ENCODE results near the gene NUMA1. TPM values are rescaled to one million over a fixed set of nuclear protein-coding genes. Genes with fewer than 3 reads are reported as not detected.

The NUMA1 gene
- total and polyA plus RNA-seq, 2 of the 13 experiments (the other 11 are each of a cell fraction or from before 2014, with no cell fraction given): 57.3 to 60.2 TPM

GRCh38 chr11:72102946-72103753 is 22.8 kb upstream of the NUMA1 start, which contains the start of gene LAMTOR1 (continued):
- TF ChIP-seq REL (CRISPR knock-in tag; conservative IDR thresholded peaks at IDR 0.05) (no peak), TGIF2 (CRISPR knock-in tag; IDR thresholded peaks at IDR 0.05) (peak; percentile 65), ZNF614 (CRISPR knock-in tag; IDR thresholded peaks at IDR 0.05; ENCODE audit: borderline replicate concordance) (peak; percentile 16; the same call in 1 of the 2 replicates), BCL6 (CRISPR knock-in tag; IDR thresholded peaks at IDR 0.05) (no peak), SKI (IDR thresholded peaks at IDR 0.05; ENCODE audit: partially characterized antibody) (no peak), GTF2F1 (IDR thresholded peaks at IDR 0.05; ENCODE audit: low read length) (0 out of 2 replicates have a peak, but pooled peaks have one; percentile 28), SNRNP70 (IDR thresholded peaks at IDR 0.05; ENCODE audit: low read depth, low read length) (no peak), ZNF549 (CRISPR knock-in tag; IDR thresholded peaks at IDR 0.05) (no peak), NFKBIZ (CRISPR knock-in tag; IDR thresholded peaks at IDR 0.05) (no peak; the same call in 1 of the 2 replicates), ZSCAN12 (CRISPR knock-in tag; IDR thresholded peaks at IDR 0.05) (no peak; the same call in 1 of the 2 replicates), GLI4 (CRISPR knock-in tag; IDR thresholded peaks at IDR 0.05; ENCODE audit: borderline replicate concordance) (no peak), HDAC2 (CRISPR knock-in tag; IDR thresholded peaks at IDR 0.05) (no peak; the same call in 1 of the 2 replicates)
- TF ChIP-seq, protein P1, sequence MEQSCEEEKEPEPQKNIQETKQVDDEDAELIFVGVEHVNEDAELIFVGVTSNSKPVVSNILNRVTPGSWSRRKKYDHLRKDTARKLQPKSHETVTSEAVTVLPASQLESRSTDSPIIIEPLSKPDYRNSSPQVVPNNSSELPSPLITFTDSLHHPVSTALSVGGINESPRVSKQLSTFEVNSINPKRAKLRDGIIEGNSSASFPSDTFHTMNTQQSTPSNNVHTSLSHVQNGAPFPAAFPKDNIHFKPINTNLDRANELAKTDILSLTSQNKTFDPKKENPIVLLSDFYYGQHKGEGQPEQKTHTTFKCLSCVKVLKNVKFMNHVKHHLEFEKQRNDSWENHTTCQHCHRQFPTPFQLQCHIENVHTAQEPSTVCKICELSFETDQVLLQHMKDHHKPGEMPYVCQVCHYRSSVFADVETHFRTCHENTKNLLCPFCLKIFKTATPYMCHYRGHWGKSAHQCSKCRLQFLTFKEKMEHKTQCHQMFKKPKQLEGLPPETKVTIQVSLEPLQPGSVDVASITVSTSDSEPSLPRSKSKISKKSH (CRISPR knock-in tag; IDR thresholded peaks at IDR 0.05; ENCODE audit: borderline replicate concordance): peak; percentile 11; the same call in 1 of the 2 replicates
- TF ChIP-seq, protein P2, sequence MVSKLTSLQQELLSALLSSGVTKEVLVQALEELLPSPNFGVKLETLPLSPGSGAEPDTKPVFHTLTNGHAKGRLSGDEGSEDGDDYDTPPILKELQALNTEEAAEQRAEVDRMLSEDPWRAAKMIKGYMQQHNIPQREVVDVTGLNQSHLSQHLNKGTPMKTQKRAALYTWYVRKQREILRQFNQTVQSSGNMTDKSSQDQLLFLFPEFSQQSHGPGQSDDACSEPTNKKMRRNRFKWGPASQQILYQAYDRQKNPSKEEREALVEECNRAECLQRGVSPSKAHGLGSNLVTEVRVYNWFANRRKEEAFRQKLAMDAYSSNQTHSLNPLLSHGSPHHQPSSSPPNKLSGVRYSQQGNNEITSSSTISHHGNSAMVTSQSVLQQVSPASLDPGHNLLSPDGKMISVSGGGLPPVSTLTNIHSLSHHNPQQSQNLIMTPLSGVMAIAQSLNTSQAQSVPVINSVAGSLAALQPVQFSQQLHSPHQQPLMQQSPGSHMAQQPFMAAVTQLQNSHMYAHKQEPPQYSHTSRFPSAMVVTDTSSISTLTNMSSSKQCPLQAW (CRISPR knock-in tag; IDR thresholded peaks at IDR 0.05): no peak; the same call in 1 of the 2 replicates
- TF ChIP-seq, protein P3, sequence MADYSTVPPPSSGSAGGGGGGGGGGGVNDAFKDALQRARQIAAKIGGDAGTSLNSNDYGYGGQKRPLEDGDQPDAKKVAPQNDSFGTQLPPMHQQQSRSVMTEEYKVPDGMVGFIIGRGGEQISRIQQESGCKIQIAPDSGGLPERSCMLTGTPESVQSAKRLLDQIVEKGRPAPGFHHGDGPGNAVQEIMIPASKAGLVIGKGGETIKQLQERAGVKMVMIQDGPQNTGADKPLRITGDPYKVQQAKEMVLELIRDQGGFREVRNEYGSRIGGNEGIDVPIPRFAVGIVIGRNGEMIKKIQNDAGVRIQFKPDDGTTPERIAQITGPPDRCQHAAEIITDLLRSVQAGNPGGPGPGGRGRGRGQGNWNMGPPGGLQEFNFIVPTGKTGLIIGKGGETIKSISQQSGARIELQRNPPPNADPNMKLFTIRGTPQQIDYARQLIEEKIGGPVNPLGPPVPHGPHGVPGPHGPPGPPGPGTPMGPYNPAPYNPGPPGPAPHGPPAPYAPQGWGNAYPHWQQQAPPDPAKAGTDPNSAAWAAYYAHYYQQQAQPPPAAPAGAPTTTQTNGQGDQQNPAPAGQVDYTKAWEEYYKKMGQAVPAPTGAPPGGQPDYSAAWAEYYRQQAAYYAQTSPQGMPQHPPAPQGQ (CRISPR knock-in tag; IDR thresholded peaks at IDR 0.05; ENCODE audit: borderline replicate concordance): no peak
- TF ChIP-seq, protein P4, sequence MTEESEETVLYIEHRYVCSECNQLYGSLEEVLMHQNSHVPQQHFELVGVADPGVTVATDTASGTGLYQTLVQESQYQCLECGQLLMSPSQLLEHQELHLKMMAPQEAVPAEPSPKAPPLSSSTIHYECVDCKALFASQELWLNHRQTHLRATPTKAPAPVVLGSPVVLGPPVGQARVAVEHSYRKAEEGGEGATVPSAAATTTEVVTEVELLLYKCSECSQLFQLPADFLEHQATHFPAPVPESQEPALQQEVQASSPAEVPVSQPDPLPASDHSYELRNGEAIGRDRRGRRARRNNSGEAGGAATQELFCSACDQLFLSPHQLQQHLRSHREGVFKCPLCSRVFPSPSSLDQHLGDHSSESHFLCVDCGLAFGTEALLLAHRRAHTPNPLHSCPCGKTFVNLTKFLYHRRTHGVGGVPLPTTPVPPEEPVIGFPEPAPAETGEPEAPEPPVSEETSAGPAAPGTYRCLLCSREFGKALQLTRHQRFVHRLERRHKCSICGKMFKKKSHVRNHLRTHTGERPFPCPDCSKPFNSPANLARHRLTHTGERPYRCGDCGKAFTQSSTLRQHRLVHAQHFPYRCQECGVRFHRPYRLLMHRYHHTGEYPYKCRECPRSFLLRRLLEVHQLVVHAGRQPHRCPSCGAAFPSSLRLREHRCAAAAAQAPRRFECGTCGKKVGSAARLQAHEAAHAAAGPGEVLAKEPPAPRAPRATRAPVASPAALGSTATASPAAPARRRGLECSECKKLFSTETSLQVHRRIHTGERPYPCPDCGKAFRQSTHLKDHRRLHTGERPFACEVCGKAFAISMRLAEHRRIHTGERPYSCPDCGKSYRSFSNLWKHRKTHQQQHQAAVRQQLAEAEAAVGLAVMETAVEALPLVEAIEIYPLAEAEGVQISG (CRISPR knock-in tag; IDR thresholded peaks at IDR 0.05): peak; percentile 69
- TF ChIP-seq, protein P5, sequence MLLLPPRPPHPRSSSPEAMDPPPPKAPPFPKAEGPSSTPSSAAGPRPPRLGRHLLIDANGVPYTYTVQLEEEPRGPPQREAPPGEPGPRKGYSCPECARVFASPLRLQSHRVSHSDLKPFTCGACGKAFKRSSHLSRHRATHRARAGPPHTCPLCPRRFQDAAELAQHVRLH (CRISPR knock-in tag; IDR thresholded peaks at IDR 0.05; ENCODE audit: borderline replicate concordance, low read depth): peak; percentile 34; the same call in 1 of the 2 replicates
